ENCODE results near the gene SH3GLB2.

DNA sequence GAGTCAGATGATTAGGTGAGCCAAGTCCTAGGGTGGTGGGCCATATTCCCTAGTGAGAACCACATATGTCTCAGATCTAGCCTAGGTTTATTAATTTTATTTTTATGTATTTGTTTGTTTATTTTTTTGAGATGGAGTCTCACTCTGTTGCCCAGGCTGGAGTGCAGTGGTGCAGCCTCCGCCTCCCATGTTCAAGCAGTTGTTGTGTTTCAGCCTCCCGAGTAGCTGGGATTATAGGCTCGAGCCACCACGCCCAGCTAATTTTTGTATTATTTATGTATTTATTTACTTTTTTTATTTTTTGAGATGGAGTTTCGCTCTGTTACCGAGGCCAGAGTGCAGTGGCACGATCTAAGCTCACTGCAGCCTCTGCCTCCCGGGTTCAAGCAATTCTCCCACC lies 44.6 kb downstream of the SH3GLB2 start:
- TF ChIP-seq, protein P1, sequence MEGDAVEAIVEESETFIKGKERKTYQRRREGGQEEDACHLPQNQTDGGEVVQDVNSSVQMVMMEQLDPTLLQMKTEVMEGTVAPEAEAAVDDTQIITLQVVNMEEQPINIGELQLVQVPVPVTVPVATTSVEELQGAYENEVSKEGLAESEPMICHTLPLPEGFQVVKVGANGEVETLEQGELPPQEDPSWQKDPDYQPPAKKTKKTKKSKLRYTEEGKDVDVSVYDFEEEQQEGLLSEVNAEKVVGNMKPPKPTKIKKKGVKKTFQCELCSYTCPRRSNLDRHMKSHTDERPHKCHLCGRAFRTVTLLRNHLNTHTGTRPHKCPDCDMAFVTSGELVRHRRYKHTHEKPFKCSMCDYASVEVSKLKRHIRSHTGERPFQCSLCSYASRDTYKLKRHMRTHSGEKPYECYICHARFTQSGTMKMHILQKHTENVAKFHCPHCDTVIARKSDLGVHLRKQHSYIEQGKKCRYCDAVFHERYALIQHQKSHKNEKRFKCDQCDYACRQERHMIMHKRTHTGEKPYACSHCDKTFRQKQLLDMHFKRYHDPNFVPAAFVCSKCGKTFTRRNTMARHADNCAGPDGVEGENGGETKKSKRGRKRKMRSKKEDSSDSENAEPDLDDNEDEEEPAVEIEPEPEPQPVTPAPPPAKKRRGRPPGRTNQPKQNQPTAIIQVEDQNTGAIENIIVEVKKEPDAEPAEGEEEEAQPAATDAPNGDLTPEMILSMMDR (IDR thresholded peaks at IDR 0.05) = no peak
- no peak for TF ChIP-seq POLR2A (IDR thresholded peaks at IDR 0.05)
